Measurements from ENCODE around the gene SBF1. TPM values are rescaled to one million over a fixed set of nuclear protein-coding genes. Genes with fewer than 3 reads are reported as not detected.

Gene SBF1
- polyA plus RNA-seq, 3 donors: 36.5 to 41.9 (median 41.8) TPM

DNA sequence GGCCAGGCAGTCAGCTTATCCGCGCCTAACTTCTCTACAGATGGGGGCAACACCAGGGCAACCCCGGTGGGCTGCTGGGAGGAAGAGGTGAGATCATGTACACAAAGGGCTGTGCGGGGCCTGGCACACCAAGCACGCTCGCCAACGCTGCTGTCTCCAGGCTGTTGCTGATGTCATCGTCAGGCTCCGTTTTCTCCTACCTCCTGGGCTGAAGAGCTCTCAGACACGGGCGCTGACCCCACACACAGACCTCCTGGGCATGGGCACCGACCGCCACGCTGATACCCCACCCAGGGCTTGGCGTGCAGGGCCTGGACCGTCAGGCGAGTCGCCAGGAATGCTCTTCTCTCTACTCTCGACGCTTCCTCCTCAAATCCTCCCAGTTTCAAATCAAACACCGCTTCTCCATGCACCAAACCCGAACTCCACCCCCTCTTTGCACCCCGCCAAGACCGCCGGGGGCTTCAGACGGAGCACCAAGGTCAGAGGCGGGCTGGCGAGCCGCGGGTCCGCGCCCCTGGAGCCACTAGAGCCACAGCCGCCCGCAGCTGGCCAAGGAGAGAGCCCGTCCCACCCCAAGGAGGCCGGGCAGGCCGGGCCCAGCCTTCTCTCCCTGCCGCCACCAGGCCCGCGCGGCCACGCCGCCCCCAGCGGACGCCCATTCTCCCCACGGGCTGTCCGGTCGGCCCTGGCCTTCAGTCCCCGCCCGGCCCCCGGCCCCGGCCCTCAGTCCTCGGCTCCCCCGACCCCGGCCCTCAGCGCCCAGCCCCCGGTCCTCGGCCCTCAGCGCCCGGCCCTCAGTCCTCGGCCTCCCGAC is 772 bp downstream of the SBF1 start:
- no peak overlapping the region for H3K27ac ChIP-seq (ENCODE audit: low read depth, low read length)
- WGBS, 3 donors: 5 to 9% (median 6%) methylated on average over 32 to 62 of the region's 62 CpGs

DNA sequence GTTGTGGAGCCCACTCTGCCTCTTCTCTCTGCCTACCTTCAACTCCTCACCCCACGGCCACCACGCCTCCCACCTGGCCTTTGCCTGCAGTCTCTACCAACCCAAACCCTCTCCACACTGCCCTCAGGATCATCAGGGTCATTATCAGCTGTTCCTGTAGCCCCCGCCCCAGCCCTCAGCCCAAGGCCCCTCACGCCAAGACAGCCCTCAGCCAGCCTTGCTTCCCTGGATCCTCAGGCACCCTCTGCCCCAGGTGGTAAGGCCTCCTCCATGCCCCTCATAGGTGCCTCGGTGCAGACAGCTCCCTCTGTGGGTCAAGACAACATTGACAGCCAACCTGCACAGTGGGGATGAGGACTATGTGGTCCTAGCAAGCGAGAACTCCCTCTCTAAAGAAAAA is 1.7 kb downstream of the SBF1 start:
- 76 to 84% (median 81%) methylated on average over 6 of the region's 6 CpGs for WGBS, 3 donors
- no peak overlapping the region for H3K27ac ChIP-seq (ENCODE audit: low read depth, low read length)

- H3K27ac ChIP-seq (ENCODE audit: low read depth, low read length): no peak overlapping the region
Measured at GRCh38 chr22:50471962-50472361, 2.9 kb downstream of the SBF1 start.

GRCh38 chr22:50471197-50471847 is 3.5 kb downstream of the SBF1 start:
- no peak overlapping the region for H3K27ac ChIP-seq (ENCODE audit: low read depth, low read length)
- 75 to 81% (median 80%) methylated on average over 21 of the region's 21 CpGs for WGBS, 3 donors

More at GRCh38 chr22:50471962-50472361, 2.9 kb downstream of the SBF1 start:
- 80 to 85% (median 81%) methylated on average over 5 of the region's 5 CpGs for WGBS, 3 donors

GRCh38 chr22:50470491-50470890 is 4.3 kb downstream of the SBF1 start:
- 48 to 76% (median 66%) methylated on average over 6 of the region's 6 CpGs for WGBS, 3 donors
- H3K27ac ChIP-seq (ENCODE audit: low read depth, low read length): no peak overlapping the region

DNA sequence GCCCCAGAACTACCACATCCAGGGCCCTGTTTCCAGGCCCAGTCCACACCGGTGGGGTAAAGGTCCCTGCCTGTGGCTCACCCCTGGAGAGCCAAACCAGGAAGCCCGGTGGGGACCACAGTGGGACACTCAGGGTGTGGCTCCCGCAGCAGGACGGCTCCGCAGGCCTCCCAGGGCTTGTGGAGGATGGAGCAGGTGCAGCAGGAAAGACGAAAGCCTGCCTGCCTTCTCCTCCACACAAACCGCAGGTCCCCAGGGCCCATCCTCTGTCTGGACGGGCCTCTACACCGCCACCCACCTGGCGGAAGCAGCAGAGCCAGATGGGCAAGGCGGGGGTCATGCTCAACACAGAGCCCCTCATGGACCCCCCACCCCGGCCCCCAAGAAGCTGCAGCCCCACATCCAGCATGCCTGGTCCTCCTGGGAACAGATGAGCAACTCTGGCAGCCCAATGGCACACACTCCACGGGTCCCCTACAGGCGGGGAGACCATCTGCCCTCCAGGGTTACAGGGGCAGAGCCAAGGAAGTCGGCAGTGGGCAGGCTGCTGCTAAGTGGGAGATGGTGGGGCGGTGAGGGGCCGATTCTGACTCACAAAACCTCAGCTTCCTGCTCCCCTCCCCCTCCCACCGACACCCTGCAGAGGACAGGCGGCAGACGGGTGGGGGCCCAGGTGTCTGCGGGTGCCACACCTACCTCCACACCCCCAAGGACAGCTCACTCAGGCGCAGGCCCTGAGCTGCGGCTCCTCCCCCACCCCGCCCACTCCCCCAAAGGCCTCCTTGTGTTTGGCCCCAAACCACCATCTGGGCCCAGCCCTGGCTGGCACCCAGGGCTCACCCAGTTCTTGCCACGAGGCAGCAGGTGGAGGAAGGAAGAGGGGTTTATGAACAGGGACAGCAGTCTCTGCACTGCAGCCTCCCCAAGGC is 5.2 kb downstream of the SBF1 start:
- 39 to 40% (median 40%) methylated on average over 23 to 25 of the region's 25 CpGs for WGBS, 3 donors
- H3K27ac ChIP-seq (ENCODE audit: low read depth, low read length): no peak overlapping the region

DNA sequence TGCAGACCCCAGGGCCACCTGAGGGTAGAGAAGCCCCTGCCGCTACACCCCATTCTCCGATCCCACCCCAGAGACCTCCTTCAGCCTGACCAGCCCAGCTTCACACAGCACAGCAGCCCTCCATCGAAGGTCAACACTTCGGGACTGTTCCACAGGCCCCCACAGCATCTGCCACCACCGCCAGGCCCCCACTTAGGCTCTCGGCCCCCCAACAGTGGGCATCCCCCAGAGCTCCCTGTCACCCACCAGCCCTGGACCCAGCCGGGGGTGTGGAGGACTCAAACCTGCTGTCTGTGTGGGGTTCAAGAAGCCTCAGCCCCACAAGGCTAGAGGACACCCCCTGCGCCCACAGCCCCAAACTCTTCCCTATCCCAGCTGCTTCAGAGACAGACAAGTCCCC is 6.2 kb downstream of the SBF1 start:
- H3K27ac ChIP-seq (ENCODE audit: low read depth, low read length): no peak overlapping the region
- 82 to 91% (median 87%) methylated on average over 8 of the region's 8 CpGs for WGBS, 3 donors

DNA sequence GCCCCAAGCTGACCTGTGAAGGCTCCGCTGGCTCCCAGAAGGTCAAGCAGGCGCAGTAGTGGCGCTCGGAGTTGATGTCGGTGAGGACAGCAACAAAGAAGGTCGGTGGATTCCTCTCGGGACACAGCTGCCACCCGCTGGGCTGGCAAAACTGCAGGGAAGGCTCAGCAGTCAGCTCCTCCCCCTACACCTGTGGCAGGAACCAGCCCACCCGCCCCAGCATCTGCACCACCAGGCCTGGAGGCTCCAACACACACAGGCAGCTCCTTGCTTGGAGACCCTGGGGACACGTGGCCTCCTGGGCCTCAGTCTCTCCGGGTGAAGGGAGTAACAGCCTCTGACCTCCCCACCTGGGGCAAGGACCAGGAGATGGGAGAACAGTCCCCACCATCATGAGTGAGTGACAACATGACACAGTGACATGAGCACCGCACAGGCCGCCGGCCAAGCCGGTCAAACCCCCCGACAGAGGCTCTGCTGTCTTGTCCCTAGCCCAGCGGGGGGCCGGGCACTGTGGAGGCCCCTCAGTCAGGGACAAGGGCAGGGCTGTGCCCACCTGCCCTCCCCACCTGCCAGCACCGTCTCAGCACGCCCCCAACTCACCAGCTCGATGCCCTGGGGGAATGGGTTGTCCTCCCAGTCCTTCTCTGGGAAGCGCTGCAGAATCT is 6.9 kb downstream of the SBF1 start:
- 86 to 87% (median 87%) methylated on average over 21 to 22 of the region's 22 CpGs for WGBS, 3 donors
- no peak overlapping the region for H3K27ac ChIP-seq (ENCODE audit: low read depth, low read length)

GRCh38 chr22:50467341-50467740 is 7.5 kb downstream of the SBF1 start:
- no peak overlapping the region for H3K27ac ChIP-seq (ENCODE audit: low read depth, low read length)
- 86 to 89% (median 88%) methylated on average over 24 of the region's 24 CpGs for WGBS, 3 donors

- H3K27ac ChIP-seq (ENCODE audit: low read depth, low read length): no peak overlapping the region
- WGBS, 3 donors: 91 to 93% (median 92%) methylated on average over 29 to 30 of the region's 30 CpGs
Measured at GRCh38 chr22:50465066-50465930, 9.5 kb downstream of the SBF1 start.

- H3K27ac ChIP-seq (ENCODE audit: low read depth, low read length): no peak overlapping the region
- 88 to 93% (median 91%) methylated on average over 18 to 24 of the region's 24 CpGs for WGBS, 3 donors
Measured at GRCh38 chr22:50464451-50464850, 10.4 kb downstream of the SBF1 start.

DNA sequence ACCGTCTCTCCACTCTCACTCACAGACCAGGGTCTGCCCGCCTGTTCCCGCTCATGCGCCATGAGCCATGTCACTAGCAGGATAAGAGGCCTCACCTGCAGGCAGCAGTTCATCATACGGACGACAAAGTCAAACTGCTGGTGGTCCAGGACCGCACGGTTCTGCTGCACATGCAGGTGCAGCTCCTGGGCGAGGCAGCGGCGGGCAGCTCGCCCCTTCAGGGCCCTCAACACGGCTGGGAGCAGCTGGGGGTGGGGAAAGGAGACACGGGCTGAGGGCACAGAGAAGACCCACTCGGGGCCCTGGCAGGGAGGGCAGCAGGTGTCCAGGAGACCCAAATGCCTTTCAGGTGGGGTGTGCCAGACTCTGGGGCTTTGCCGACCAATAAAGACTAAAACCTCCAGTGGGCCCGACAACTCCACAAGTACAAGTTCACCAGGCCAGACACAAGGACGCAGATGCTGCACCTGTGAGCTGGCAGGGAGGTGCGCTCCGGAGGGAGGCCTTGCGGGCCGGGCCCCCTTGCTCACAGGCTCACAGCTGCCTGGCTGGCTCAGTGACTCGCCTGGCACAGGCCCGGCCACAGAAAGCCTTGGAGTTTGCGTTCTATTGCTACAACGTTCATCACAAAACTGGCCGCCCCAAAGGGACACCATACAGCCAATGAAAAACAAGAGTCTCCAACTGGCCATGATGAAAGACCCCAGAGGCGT is 11.5 kb downstream of the SBF1 start:
- H3K27ac ChIP-seq (ENCODE audit: low read depth, low read length): no peak overlapping the region
- 90 to 95% (median 93%) methylated on average over 28 of the region's 28 CpGs for WGBS, 3 donors

GRCh38 chr22:50461979-50462540 is 12.8 kb downstream of the SBF1 start:
- H3K27ac ChIP-seq (ENCODE audit: low read depth, low read length): no peak overlapping the region
- WGBS, 3 donors: 93 to 95% (median 95%) methylated on average over 29 to 30 of the region's 30 CpGs

- WGBS, 3 donors: 92 to 94% (median 93%) methylated on average over 25 to 26 of the region's 26 CpGs
- H3K27ac ChIP-seq (ENCODE audit: low read depth, low read length): no peak overlapping the region
Measured at GRCh38 chr22:50461536-50461935, 13.3 kb downstream of the SBF1 start.

- 78 to 97% (median 95%) methylated on average over 17 of the region's 17 CpGs for WGBS, 3 donors
Measured at GRCh38 chr22:50460938-50461337, 13.9 kb downstream of the SBF1 start.

GRCh38 chr22:50459496-50460140 is 15.2 kb downstream of the SBF1 start:
- 95 to 96% (median 96%) methylated on average over 40 to 41 of the region's 41 CpGs for WGBS, 3 donors
- H3K27ac ChIP-seq (ENCODE audit: low read depth, low read length): no peak overlapping the region

More at GRCh38 chr22:50460938-50461337, 13.9 kb downstream of the SBF1 start:
- no peak overlapping the region for H3K27ac ChIP-seq (ENCODE audit: low read depth, low read length)
